Erythroblast (primary cell): ENCODE results near the gene SHFL.

ENCODE experiments used
- DNase-seq, 2 experiments: peaks; one replicate each; lab custom pipeline; 2025; lab: John Stamatoyannopoulos, UW
- GATA1 ChIP-seq: IDR thresholded peaks from 2 replicates; pipeline ENCODE4 v1.6.1; 2011; ENCODE audit warnings: low read depth, mild to moderate bottlenecking, control low read depth, low read length, moderate library complexity
- POLR2A ChIP-seq: IDR thresholded peaks from 2 replicates; pipeline ENCODE4 v1.6.1; 2011; ENCODE audit warnings: mild to moderate bottlenecking, low read length

SHFL gene

GRCh38 chr19:10138879-10139795, 53.0 kb downstream of the SHFL start:
- TF ChIP-seq GATA1, result no peak
- TF ChIP-seq POLR2A, result no peak
- no peak for DNase-seq

GRCh38 chr19:10139952-10140351, 53.8 kb downstream of the SHFL start:
- no peak for TF ChIP-seq GATA1
- no peak for TF ChIP-seq POLR2A
- no peak for DNase-seq

- TF ChIP-seq POLR2A (no peak), GATA1 (no peak)
- no peak for DNase-seq
Measured at GRCh38 chr19:10141479-10141878, 55.4 kb downstream of the SHFL start.

GRCh38 chr19:10141973-10142372, 55.9 kb downstream of the SHFL start:
- no peak for TF ChIP-seq GATA1
- DNase-seq, result no peak
